Measurements from ENCODE around the gene SCRN1.

- no peak for TF ChIP-seq CTCF (IDR thresholded peaks at IDR 0.05; ENCODE audit: insufficient read depth, low read length)
- TF ChIP-seq GABPA (IDR thresholded peaks at IDR 0.05; ENCODE audit: low read depth) = no peak
- no peak for TF ChIP-seq REST (IDR thresholded peaks at IDR 0.05; ENCODE audit: insufficient replicate concordance, low read depth)
Measured at GRCh38 chr7:29991937-29992336, 2.3 kb upstream of the SCRN1 start.
